Stimulated activated CD4-positive, alpha-beta T cell treated with anti-CD3 and anti-CD28 coated beads, TNF-alpha, amount 100 ng/mL, for 48 hours (primary cell): ENCODE data around the gene DMWD.
A peak's percentile ranks its signal among the peaks of the same experiment; 100 is the strongest.
"Not testable (repeated sequence)": the region's sequence is repeated elsewhere in the genome, so short reads cannot be mapped to it uniquely, and the experiment has no call there.

Experiments used
- DNase-seq, 3 donors: peaks; one replicate each; pipeline ENCODE4 v3.0.0-alpha.2; 2020; ENCODE audit warnings: low read depth in 3 of 3

The DMWD gene

DNA sequence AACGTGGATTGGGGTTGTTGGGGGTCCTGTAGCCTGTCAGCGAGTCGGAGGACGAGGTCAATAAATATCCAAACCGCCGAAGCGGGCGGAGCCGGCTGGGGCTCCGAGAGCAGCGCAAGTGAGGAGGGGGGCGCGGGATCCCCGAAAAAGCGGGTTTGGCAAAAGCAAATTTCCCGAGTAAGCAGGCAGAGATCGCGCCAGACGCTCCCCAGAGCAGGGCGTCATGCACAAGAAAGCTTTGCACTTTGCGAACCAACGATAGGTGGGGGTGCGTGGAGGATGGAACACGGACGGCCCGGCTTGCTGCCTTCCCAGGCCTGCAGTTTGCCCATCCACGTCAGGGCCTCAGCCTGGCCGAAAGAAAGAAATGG, 22.8 kb downstream of the DMWD start:
- no peak for DNase-seq

DNA sequence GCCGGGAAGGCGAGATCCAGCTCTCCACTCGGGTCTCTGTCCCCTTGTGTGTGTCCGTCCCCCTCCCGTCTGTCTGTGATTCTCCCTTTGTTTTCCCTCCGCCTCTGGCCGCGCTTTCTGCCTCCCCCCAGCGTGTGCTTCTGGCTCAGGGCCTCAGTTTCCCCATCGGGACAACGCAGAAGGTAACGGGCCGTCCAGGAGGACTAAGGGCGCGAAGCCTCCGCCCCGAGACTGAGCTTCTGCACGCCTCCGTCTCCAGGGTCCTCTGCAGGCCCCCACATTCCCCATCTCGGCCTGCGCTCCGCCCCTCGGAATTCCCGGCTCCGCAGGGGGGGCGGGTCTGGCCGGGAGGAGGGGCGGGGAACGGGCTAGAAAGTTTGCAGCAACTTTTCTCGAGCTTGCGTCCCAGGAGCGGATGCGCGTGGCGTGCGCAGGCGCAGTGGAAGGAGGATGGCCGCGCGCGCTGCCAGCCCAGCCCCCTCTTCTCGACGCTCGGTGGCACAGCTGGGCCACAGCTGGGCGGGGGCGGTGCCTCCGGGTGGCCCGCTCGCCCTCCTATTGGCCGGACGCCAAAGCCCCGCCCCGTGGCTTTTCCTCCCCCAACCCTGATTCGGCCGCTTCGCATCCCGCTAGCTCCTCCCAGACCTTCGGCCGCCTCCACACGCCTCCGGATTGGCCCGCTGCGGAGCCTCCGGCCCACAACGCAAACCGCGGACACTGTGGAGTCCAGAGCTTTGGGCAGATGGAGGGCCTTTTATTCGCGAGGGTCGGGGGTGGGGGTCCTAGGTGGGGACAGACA, 23.5 kb downstream of the DMWD start, which contains the start of gene SIX5:
SIX5 (minus strand) TSS at position 269 of the 799 bp plus-strand sequence. CDS start 408 bp downstream, outside the sequence.
- DNase-seq = peak; percentile 94 to 97 (median 95)

DNA sequence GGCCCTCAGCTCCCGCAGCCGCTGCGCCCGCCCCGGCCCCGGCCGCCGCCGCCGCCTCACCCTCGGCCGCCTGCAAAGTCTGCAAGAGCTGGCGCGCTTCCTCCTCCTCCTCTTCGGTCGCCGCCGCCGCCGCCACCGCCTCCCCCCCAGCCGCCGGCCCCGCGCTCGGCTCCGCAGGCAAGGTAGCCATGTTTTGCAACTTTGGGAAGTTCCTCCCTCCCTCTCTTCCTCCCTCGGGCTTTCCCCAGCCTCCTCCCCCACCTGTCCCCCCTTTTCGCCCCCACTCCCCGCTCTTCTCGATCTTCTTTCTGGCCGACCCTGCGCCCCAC, 24.0 kb downstream of the DMWD start:
- no peak for DNase-seq

DNA sequence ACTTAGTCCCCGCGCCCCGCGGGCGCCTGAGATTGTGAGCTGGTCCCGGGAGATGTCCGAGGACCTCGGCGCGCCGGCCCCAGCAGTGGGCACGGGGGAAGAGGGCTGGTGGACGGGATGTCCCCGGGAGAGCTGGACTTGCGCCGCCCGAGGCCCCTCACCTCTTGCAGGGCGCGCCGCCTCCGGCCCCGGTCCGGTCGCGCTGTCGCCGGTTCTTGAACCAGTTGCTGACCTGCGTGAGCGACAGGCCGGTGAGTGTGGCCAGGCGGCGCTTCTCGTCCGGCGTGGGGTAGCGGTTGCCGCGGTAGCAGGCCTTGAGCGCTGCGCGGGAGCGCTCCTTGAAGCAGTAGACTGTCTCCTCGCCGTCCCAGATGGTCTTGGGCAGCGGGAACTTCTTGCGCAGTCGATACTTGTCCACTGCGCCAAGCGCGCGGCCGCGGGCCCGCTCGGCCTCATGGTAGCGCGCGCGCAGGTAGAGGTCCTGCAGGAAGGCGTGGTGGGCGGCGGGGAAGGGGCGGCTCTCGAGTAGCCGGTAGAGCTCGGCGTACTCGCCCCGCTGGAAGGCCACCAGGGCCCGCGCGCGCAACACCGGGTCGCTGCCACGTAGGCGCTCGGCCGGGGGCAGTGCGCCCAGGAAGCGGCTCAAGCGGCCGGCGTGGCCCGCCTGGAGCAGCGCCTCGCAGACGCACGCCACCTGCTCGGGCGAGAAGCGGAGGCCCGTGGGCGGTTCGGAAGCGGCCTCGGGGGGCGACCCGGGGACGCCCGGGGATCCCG, 24.6 kb downstream of the DMWD start:
- no peak for DNase-seq

DNA sequence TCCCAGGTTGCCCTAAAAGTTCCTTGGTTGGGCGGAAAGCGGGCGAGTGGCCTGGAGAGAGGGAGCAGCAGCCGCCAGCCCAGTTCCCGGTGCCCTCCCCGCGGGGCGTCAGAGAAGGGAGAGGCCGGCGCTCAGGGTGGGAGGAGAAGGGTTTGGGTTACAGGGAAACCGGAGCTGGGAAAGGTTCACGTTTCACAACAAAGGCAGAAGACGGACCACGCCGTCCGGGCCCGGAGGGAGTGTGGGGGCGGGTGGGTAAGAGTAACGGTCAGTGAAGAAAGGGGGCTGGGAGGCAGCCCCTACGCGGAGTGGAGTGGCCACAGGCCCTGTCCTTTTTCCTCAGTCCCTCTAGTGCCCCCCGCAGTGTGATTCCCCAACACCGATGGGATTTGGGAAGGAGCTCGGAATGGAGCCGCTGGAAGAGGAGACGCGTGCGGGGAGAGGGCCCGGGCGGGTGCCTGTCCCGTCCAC, 25.2 kb downstream of the DMWD start:
- DNase-seq = no peak

DNA sequence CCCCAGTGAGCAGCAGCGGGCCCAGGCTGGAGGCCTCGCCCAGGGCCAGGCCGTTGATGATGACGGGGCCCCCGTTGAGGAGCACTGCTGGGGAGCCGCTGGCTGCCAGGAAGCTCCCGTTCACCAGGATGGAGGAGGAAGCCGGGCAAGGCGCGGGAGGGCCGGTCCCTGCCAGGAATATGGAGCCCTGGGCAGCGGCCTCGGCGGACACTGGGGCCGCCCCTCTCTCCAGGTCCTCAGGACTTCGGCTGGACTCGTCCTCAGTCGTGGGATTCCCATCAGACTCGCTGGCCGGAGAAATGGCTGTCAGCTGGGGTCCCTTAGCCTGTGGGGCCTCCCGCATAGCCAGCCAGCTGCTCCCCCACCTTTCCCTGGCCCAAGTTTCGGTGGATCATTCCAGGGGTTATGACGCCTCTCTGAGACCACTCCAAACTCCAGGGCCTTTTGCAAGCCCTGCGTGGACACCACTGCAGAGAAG, 25.7 kb downstream of the DMWD start:
- DNase-seq = no peak

DNA sequence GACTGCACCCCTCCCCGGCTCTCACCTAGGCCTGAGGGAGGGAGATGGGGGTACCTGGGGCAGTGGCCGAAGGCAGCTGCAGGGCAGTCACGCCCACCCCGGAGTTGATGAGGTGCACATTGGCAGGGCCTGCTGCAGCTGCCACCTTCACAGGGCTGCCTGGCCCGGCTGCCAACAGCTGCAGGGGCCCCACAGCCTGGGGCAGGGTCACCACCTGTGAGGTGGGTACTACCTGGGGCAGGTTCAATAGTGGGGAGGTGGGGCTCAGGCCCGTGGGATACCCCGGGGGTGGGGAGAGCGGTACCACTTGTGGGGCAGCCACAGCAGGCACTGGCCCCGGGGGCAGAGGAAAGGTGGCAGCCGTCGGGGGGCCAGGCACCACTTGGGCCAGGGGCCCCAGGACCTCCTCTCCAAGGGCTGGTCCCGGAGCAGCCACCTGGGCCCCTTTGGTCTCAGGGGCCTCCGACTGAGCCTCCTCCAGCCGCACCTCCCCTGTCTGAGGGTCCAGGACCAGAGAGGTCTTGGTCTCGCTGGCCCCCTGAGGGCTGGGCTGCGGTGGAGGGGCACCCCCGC, 26.3 kb downstream of the DMWD start:
- no peak for DNase-seq

DNA sequence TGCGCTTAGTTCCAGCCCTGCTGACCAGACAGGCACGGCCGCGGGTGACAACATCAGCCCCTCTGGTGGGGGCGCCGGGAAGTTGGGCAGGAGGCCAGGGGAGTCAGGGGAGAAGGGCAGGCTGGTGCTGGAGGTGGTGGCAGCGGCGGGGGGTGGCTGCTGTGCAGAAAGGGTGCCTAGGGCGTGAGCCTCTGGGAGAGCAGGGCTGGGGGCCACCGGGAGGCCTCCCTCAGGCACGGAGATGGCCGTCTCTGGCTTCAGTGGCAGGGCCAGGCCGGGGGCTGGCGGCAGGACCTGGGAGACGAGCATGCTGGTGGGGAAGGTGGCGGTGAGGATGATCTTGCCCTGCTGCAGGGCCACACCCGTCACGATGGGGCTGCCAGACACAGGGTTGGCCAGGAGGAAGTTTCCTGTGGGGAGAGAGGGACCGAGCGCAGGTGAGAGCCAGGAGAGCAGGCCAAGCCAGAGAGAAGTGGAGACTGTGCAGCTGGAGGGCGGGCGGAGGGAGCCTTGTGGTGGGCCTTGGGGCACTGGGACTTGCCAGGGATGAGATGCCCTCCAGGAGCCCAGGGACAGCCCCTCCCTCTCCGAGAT, 26.8 kb downstream of the DMWD start:
- no peak for DNase-seq

DNA sequence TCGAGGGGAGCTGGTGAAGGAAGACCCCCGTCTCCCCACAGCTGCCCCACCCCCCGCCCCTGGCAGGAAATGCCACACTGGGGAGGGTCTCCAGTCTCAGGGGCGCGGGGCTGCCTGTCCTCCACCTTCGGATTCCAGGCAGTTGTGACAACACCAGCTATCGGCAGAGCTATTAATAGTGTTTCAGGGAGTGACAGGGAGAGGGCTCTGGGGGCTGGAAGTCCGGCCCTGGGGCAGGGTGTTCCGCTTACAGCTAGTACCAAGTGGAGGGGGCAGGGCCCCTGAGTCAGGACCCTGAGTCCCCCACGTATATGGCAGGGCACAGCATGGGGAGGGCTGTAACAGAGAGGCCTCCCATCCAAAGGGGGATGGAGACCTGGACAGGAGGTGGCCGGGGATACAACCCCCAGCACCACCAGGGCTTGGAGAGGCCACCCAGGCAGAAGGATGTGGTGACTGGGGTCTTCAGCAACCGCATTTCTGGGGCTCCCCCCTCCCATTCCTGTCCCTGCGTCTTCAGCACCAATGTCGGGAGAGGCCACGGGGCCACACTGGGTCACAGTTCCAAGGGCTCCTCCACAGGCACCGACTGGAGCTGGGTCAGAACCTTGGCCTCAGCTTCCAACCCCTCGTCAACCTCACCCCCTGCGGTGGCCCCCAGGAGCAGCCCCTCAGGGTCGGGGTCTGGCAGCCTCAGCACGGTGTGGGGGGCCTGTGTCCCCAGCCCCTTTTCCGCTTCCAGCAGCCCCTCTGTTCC, 27.5 kb downstream of the DMWD start:
- no peak for DNase-seq

DNA sequence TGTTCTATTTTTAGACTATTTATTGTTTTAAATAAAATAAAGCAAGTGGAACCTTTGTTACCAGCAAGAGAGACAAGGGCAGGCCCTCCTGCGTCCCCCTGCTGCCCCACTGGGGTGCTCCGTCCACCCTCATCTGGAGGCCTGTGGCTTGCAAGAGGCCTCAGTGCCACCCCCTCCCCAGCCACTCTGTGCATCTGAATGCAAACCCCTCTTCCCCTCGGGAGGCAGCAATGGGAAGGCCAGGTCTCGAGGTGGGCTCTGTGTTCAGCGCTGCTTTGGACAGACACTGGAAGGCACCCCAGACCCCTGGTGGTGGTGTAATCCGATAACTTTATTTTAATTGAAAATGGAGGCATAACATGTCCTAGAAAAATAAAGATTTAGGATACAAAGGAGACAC, 28.2 kb downstream of the DMWD start:
- no peak for DNase-seq

DNA sequence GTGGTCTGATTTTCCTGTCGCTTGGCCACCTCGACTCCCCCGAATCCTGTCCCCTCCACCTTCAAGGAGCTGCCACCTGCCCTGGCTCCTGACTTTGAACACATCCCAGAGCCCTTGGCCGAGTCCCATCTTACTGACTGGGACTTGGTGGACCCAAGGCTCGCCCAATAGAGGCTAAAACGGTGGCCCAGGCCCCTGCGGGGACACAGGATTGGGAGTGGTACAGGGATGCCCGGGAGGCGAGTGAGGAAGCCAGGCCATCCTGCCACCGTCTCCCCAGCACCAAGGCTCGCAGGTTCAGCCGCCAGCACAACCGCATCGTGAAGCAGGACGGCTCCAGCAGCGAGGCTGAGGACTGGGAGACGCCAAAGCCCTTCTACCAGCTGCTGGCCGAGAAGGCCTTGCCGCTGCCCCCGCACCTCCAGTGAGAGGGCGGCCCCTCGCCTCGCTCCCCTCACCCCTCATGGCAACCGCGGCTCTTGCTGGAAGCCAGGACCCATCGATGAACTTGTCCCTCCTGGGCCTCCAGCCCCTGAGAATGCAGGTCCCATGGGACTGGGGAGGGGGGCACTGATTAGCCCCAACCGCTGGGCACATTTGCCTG, 28.9 kb downstream of the DMWD start:
- DNase-seq = no peak

DNA sequence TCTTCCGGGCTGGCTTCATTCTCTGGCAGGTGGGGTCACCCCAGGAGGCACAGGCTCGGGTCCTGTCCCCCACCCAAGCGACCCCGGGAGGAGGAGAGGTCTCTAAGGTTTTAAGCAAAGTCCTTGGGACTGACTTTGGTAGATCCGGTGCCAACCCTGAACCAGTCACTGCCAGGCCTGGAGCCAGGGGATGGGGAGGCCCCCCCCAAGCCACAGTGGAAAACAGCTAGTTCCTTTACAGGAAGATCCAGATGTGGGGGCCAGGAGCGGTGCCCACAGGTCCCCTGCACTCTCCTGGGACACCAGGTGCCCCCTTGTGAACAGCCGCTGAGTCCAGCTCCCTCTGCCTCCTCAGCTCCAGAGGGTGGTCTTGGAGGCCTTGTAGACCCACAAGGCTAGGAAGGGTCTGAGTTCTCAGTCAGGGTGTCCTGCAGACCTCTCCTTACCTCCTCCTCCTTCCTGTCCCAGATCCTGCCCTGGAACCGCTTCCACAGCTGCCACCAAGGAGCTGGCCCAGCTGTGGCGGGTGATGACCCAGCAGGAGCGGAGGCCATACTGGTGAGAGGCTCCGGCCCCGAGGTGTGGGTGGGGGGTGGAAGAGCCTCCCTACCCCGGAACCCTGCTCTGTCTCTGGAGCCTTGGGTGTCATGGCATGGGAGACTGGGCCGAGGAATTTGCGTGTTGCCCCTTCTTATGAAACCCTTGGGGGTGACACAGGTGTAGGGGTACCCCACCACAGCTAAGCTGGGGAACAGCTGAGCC, 29.6 kb downstream of the DMWD start:
- DNase-seq = no peak

DNA sequence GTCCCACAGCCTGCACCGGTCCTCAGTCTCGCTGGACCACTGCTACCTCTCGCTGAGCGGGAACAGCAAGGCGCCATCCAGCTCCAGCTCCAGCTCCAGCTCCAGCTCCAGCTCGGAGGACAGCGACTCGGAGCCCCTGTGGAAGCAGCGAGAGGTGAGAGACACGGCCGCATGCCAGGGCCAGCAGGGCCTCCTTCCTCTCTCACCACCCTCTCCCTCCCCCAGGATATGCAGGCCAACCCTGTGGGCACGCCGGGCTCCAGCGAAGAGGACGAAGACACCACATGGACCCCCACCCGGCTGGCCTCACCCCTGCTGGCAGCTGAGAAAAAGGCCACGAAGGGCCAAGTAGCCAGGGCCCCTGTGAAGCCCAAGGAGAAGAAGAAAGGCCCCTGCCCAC, 30.9 kb downstream of the DMWD start:
- no peak for DNase-seq

DNA sequence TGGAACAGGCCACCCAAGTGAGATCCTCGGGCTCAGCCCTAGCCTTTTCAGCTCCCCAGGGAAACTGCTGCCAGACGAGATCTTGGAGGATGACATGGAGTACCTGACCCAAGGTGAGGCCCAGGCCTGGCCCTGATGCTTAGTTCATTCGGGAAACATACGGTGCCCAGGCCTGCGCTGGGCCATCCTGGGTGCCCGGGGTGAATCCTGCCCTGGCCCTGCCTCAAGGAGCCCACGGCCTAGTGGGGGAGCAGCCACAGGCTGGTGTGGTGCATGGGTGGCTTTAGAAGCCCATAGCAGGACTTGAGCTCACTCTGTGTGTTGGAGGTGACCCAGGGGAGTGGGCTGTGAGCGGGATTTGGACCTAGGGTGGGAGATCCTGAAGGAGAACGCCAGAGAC, 33.7 kb downstream of the DMWD start:
- no peak for DNase-seq

DNA sequence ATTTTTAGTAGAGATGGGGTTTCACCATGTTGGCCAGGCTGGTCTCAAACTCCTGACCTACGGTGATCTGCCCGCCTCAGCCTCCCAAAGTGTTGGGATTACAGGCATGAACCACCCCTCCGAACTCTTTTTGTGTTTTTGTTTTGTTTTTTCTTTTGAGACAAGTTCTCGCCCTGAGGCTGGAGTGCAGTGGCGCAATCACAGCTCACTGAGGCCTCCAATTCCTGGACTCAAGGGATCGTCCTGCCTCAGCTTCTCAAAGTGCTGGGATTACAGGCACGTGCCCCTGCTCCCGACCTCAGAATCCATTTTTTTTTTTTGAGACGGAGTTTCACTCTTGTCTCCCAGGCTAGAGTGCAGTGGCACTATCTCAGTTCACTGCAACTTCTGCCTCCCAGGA, 35.0 kb downstream of the DMWD start:
- no peak for DNase-seq

DNA sequence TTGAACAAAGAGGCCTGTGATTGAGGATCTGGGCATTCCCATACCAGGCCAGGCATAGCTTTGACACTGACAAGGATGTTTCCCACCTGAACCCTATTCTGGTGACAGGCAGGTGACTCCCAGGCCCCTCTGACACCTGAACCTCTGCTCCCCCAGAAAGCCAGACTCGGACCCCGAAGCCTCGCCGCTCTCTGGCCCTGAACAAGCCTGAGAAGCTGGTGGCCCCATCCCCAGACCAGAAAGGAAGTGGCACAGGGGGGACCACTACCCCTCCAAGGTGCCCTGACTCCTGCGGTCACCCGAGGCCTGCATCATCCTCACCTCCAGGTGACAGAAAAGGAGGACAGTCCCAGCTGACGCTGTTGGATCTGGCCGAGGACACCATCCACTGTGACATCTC, 38.3 kb downstream of the DMWD start:
- no peak for DNase-seq

DNA sequence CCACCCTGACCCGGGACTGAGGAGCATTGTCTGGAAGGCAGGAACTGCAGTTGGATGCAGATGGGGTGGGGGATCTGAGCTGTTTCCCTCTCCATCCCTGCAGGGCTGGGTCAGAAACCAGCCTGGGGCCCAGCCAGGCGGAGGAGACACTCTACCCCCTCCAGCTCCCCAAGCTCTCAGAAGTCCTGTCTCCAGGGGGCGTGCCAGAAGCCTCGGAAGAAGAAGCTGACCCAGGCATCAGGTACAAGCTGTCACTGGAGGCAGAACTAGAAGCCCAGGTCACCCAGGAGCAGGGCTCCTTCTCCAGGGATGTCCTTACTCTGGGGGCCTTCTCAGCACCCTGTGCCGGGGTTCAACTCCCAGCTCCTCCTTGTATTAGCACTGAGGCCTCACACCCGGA, 39.1 kb downstream of the DMWD start:
- DNase-seq = no peak

DNA sequence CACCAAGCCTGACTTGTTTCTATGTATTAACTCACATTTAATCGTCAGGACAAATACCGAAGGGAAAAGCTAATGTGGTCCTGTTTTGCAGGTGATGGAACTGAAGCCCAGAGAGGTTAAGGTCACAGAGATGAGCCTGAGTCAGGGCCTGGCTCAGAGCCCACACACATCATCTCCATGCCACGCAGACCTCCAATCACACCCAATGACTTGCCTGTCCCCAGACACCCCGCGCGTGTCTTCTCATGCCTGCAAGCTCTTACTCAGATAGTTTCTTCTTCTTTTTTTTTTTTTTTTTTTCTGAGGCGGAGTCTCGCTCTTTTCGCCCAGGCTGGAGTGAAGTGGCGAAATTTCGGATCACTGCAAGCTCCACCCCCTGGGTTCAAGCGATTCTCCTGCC, 40.0 kb downstream of the DMWD start:
- no peak for DNase-seq

DNA sequence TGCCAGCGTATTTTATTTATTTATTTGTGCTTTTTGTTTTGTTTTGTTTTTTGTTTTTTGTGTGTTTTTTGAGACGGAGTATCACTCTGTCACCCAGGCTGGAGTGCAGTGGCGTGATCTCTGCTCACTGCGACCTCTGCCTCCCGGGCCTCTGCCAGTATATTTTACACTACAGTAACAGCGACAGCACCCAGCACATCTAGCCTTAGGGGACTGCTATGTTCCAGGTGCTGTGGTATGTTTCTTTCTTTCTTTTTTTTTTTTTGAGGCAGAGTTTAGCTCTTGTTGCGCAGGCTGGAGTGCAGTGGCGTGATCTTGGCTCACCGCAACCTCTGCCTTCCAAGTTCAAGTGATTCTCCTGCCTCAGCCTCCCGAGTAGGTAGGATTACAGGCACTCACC, 41.2 kb downstream of the DMWD start:
- DNase-seq = not testable (repeated sequence)

DNA sequence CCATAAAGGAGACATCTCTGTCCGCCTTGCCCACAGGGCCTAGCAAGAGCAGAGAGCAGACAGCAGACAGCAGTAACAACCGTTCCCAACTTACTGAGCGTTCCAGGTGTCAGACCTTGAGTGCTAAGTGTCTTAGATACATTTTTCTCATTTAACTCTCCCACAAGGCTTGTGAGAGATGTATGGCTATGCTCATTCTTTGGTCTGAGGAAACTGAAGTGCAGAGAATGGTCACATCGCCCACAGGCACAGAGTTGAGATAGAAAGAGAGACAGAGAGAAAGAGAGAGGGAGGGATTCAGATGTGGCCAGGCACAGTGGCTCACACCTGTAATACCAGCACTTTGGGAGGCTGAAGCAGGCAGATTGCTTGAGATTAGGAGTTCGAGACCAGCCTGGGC, 45.1 kb downstream of the DMWD start:
- no peak for DNase-seq
